CD4-positive, CD25-positive, alpha-beta regulatory T cell (primary cell): Measurements from ENCODE around the gene BACE2. TPM values are rescaled to one million over a fixed set of nuclear protein-coding genes. Genes with fewer than 3 reads are reported as not detected.
"Not testable (repeated sequence)": the region's sequence is repeated elsewhere in the genome, so short reads cannot be mapped to it uniquely, and the experiment has no call there.

Source experiments
- ATAC-seq, 2 donors: fragments of 150-1000 bp; cut with Tn5 transposase; one replicate each; pipeline ENCODE4 v1.10.0; 2021; ENCODE audit warnings: low read depth in 2 of 2, moderate number of reproducible peaks in 2 of 2, moderate library complexity in 1 of 2
- DNase-seq, 3 donors: peaks; one replicate each; pipeline versions ENCODE4 v3.0.0 to v3.0.0-alpha.2; 2012 to 2022; ENCODE audit warnings: mixed read lengths in 1 of 3
- H3K27ac ChIP-seq: one replicate; pipeline ENCODE4 v1.7.0; 2013; ENCODE audit warnings: mild to moderate bottlenecking, low read length; ENCODE audit not compliant: insufficient read depth, poor library complexity, severe bottlenecking
- H3K27me3 ChIP-seq: one replicate; pipeline ENCODE4 v1.7.0; 2013; ENCODE audit warnings: low read length; ENCODE audit not compliant: control insufficient read depth, insufficient read depth
- H3K36me3 ChIP-seq: one replicate; pipeline ENCODE4 v1.7.0; 2013; ENCODE audit warnings: mild to moderate bottlenecking, low read length, moderate library complexity; ENCODE audit not compliant: control insufficient read depth, insufficient read depth
- H3K4me1 ChIP-seq: 2 replicates; pipeline ENCODE4 v1.7.0; 2013; ENCODE audit warnings: mild to moderate bottlenecking, low read length; ENCODE audit not compliant: insufficient read depth, control insufficient read depth, poor library complexity, severe bottlenecking
- H3K4me3 ChIP-seq: one replicate; pipeline ENCODE4 v1.7.0; 2013; ENCODE audit warnings: low read depth, mild to moderate bottlenecking, low read length, moderate library complexity
- H3K9me3 ChIP-seq, 2 experiments: 1 replicate in 1 of 2; 2 replicates in 1 of 2; pipeline ENCODE4 v1.7.0; 2013; ENCODE audit warnings: low read length in 2 of 2, mild to moderate bottlenecking in 1 of 2, moderate library complexity in 1 of 2; ENCODE audit not compliant: control insufficient read depth in 2 of 2
- H3K27ac Mint-ChIP-seq, 3 donors: one replicate each; pipeline ENCODE4 v1.8.0; 2020 to 2022; ENCODE audit warnings: mild to moderate bottlenecking in 3 of 3, mixed read lengths in 3 of 3, moderate library complexity in 2 of 3
- H3K27me3 Mint-ChIP-seq: one replicate; pipeline ENCODE4 v1.8.0; 2022; ENCODE audit warnings: mild to moderate bottlenecking, mixed read lengths
- H3K36me3 Mint-ChIP-seq: one replicate; pipeline ENCODE4 v1.8.0; 2020; ENCODE audit warnings: mixed read lengths
- H3K4me1 Mint-ChIP-seq, 4 donors: one replicate each; pipeline ENCODE4 v1.8.0; 2020 to 2022; ENCODE audit warnings: mixed read lengths in 4 of 4, mild to moderate bottlenecking in 1 of 4
- H3K4me3 Mint-ChIP-seq, 4 donors: one replicate each; pipeline ENCODE4 v1.8.0; 2020 to 2022; ENCODE audit warnings: mild to moderate bottlenecking in 4 of 4, mixed read lengths in 4 of 4, moderate library complexity in 3 of 4
- H3K9me3 Mint-ChIP-seq, 7 donors: one replicate each; pipeline ENCODE4 v1.8.0; 2020 to 2022; ENCODE audit warnings: mixed read lengths in 7 of 7, mild to moderate bottlenecking in 3 of 7, moderate library complexity in 2 of 7
- polyA plus RNA-seq, 4 donors: library from polyadenylated mRNA; unstranded; fragments of 300-500 nt; fragmentation: Illumina TruSeq; gene quantifications; one replicate each; pipeline ENCODE4 v1.2.3, GENCODE V29; 2021
- total RNA-seq: library from RNA; stranded (reverse); gene quantifications from one replicate; pipeline ENCODE4 v1.2.3, GENCODE V29; 2022

BACE2 gene
- total and polyA plus RNA-seq, 5 donors from 2014 or later, result 0.70 to 2.5 (median 1.1) TPM

- Mint-ChIP-seq H3K4me1 (no peaks in the 10 kb centered on the region), H3K27ac (no peak overlapping the region), H3K27me3 (peaks cover 4% of the 10 kb centered on the region), H3K4me3 (no peak overlapping the region), H3K9me3 (peaks cover 0 to 21% (median 0%) of the 10 kb centered on the region in 7 donors), H3K36me3 (peaks cover 3% of the 10 kb centered on the region)
- no peak for ATAC-seq
- H3K27ac ChIP-seq, result no peak overlapping the region
- DNase-seq, result no peak
- H3K4me3 ChIP-seq, result no peak overlapping the region
- H3K9me3 ChIP-seq, result peaks cover 0 to 11% of the 10 kb centered on the region in 2 experiments
- H3K27me3 ChIP-seq, result no peaks in the 10 kb centered on the region
- no peaks in the 10 kb centered on the region for H3K36me3 ChIP-seq
- H3K4me1 ChIP-seq, result no peaks in the 10 kb centered on the region
Observed at GRCh38 chr21:41255190-41255589, 87.2 kb downstream of the BACE2 start.

GRCh38 chr21:41256231-41256630 is 88.3 kb downstream of the BACE2 start:
- H3K9me3 Mint-ChIP-seq, result peaks cover 0 to 21% (median 0%) of the 10 kb centered on the region in 7 donors
- not testable (repeated sequence) for H3K27me3 ChIP-seq, H3K4me1 Mint-ChIP-seq, H3K36me3 ChIP-seq, H3K27me3 Mint-ChIP-seq, H3K27ac ChIP-seq, H3K4me1 ChIP-seq, H3K4me3 Mint-ChIP-seq, H3K36me3 Mint-ChIP-seq, ATAC-seq, DNase-seq, H3K4me3 ChIP-seq, H3K27ac Mint-ChIP-seq
- peaks cover 0 to 11% of the 10 kb centered on the region in 2 experiments for H3K9me3 ChIP-seq

- Mint-ChIP-seq H3K4me1 (no peaks in the 10 kb centered on the region), H3K4me3 (no peak overlapping the region), H3K36me3 (peaks cover 3% of the 10 kb centered on the region), H3K27ac (no peak overlapping the region), H3K9me3 (peaks cover 0 to 21% (median 0%) of the 10 kb centered on the region in 7 donors), H3K27me3 (peaks cover 7% of the 10 kb centered on the region)
- ATAC-seq (no peak), DNase-seq (no peak)
- H3K4me3 ChIP-seq, result no peak overlapping the region
- H3K9me3 ChIP-seq, result peaks cover 0 to 11% of the 10 kb centered on the region in 2 experiments
- H3K4me1 ChIP-seq, result no peaks in the 10 kb centered on the region
- no peak overlapping the region for H3K27ac ChIP-seq
- H3K36me3 ChIP-seq, result no peaks in the 10 kb centered on the region
- H3K27me3 ChIP-seq, result peaks cover 2% of the 10 kb centered on the region
Observed at GRCh38 chr21:41256771-41257702, 89.1 kb downstream of the BACE2 start.

GRCh38 chr21:41258617-41259016 is 90.7 kb downstream of the BACE2 start:
- peaks cover 0 to 23% (median 0%) of the 10 kb centered on the region in 7 donors for H3K9me3 Mint-ChIP-seq
- no peak overlapping the region for H3K27ac Mint-ChIP-seq
- H3K4me3 ChIP-seq, result no peak overlapping the region
- peaks cover 3% of the 10 kb centered on the region for H3K36me3 Mint-ChIP-seq
- H3K27me3 ChIP-seq, result peaks cover 8% of the 10 kb centered on the region
- no peak overlapping the region for H3K4me3 Mint-ChIP-seq
- H3K27me3 Mint-ChIP-seq, result peaks cover 13% of the 10 kb centered on the region
- ATAC-seq (no peak), DNase-seq (no peak)
- H3K36me3 ChIP-seq, result no peaks in the 10 kb centered on the region
- no peaks in the 10 kb centered on the region for H3K4me1 ChIP-seq
- peaks cover under 1 to 11% of the 10 kb centered on the region in 2 experiments for H3K9me3 ChIP-seq
- no peaks in the 10 kb centered on the region for H3K4me1 Mint-ChIP-seq
- no peak overlapping the region for H3K27ac ChIP-seq

GRCh38 chr21:41260428-41260827 is 92.5 kb downstream of the BACE2 start:
- Mint-ChIP-seq H3K4me1 (no peaks in the 10 kb centered on the region), H3K27me3 (peaks cover 17% of the 10 kb centered on the region), H3K4me3 (no peak overlapping the region), H3K9me3 (peaks cover 0 to 19% (median 2%) of the 10 kb centered on the region in 7 donors), H3K36me3 (peaks cover 3% of the 10 kb centered on the region), H3K27ac (no peak overlapping the region)
- H3K27me3 ChIP-seq, result peaks cover 12% of the 10 kb centered on the region
- peaks cover 0 to 3% of the 10 kb centered on the region in 2 experiments for H3K9me3 ChIP-seq
- no peaks in the 10 kb centered on the region for H3K4me1 ChIP-seq
- H3K36me3 ChIP-seq, result no peaks in the 10 kb centered on the region
- H3K4me3 ChIP-seq, result no peak overlapping the region
- ATAC-seq (no peak), DNase-seq (no peak)
- H3K27ac ChIP-seq, result no peak overlapping the region

DNA sequence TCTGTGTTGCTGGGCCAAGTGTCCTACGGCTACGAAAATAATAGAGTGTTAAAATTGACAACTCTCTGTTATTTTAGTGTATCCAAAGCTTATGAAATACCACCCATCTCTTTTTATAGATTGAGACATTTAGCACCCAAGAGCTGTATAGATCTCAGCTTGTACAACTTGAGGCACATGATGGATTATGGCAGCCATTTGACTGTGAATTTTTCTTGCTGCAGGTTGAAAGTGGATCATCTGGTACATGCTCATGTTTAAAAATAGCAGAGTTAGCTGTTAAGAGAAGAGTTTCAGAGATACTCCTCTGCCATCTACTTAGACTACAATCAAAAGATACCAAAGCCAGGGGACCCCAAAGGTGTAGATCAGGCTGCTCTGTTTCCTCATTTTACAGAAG is 99.4 kb downstream of the BACE2 start:
- no peak overlapping the region for H3K4me3 ChIP-seq
- no peak overlapping the region for H3K4me3 Mint-ChIP-seq
- H3K4me1 Mint-ChIP-seq, result no peaks in the 10 kb centered on the region
- no peaks in the 10 kb centered on the region for H3K36me3 Mint-ChIP-seq
- H3K4me1 ChIP-seq, result no peaks in the 10 kb centered on the region
- ATAC-seq (no peak), DNase-seq (no peak)
- no peak overlapping the region for H3K27ac ChIP-seq
- H3K36me3 ChIP-seq, result no peaks in the 10 kb centered on the region
- peaks cover 0 to 10% of the 10 kb centered on the region in 2 experiments for H3K9me3 ChIP-seq
- no peak overlapping the region for H3K27ac Mint-ChIP-seq
- H3K9me3 Mint-ChIP-seq, result peaks cover 0 to 14% (median 4%) of the 10 kb centered on the region in 7 donors
- peaks cover 38% of the 10 kb centered on the region for H3K27me3 Mint-ChIP-seq
- peaks cover 7% of the 10 kb centered on the region for H3K27me3 ChIP-seq

GRCh38 chr21:41269535-41269934 is 101.6 kb downstream of the BACE2 start:
- H3K9me3 ChIP-seq, result peaks cover 0 to 7% of the 10 kb centered on the region in 2 experiments
- ATAC-seq (no peak), DNase-seq (no peak)
- H3K36me3 Mint-ChIP-seq, result no peaks in the 10 kb centered on the region
- no peak overlapping the region for H3K4me3 ChIP-seq
- peaks cover 0 to 15% (median 6%) of the 10 kb centered on the region in 7 donors for H3K9me3 Mint-ChIP-seq
- H3K27ac ChIP-seq, result no peak overlapping the region
- H3K4me1 ChIP-seq, result no peaks in the 10 kb centered on the region
- H3K4me1 Mint-ChIP-seq, result no peaks in the 10 kb centered on the region
- H3K27ac Mint-ChIP-seq, result no peak overlapping the region
- no peak overlapping the region for H3K4me3 Mint-ChIP-seq
- peaks cover 2% of the 10 kb centered on the region for H3K27me3 ChIP-seq
- H3K36me3 ChIP-seq, result no peaks in the 10 kb centered on the region
- H3K27me3 Mint-ChIP-seq, result peaks cover 35% of the 10 kb centered on the region
